ENCODE data around the gene SLC35E4.

DNA sequence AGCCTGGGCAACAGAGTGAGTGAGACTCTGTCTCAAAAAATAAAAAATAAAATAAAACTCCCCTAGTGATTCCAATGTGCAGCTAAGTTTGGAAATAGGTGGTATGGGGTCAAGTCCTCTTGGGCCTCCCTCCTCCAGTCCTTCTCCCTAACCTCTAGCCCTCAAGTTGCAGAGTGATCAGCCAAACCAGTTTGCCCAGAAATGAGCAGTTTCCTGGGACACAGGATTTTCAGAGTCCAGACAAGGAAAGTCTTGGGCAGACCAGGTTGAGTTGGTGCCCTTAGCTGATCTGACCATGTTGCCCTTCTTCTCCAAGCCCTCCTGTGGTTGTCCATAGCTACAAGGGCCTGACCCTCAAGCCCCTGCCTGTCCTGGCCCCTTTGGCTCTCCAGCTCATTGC lies 20.7 kb upstream of the SLC35E4 start:
- no peak for TF ChIP-seq POLR2A (IDR thresholded peaks at IDR 0.05)
- TF ChIP-seq, protein P1, sequence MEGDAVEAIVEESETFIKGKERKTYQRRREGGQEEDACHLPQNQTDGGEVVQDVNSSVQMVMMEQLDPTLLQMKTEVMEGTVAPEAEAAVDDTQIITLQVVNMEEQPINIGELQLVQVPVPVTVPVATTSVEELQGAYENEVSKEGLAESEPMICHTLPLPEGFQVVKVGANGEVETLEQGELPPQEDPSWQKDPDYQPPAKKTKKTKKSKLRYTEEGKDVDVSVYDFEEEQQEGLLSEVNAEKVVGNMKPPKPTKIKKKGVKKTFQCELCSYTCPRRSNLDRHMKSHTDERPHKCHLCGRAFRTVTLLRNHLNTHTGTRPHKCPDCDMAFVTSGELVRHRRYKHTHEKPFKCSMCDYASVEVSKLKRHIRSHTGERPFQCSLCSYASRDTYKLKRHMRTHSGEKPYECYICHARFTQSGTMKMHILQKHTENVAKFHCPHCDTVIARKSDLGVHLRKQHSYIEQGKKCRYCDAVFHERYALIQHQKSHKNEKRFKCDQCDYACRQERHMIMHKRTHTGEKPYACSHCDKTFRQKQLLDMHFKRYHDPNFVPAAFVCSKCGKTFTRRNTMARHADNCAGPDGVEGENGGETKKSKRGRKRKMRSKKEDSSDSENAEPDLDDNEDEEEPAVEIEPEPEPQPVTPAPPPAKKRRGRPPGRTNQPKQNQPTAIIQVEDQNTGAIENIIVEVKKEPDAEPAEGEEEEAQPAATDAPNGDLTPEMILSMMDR (IDR thresholded peaks at IDR 0.05), result no peak
